ENCODE results near the gene TRMU.

DNA sequence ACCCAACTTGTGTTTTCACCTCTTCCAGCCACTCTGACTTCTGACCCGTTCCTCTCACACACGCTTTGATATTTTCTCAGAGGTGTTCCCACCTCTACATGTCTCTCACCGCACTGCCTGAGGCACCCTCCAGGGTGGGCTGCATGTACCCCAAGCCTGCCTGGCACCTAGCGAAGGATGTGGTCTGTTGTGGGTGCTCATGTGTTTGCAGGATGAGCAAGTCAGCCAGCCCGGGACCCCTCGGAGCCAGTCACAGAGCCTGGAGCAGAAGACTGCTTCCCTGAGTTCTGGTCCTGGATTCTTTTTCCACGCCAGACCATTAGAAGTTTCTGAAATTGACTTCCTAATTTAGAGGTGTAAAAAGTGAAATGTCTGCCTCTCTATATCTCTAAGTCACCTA lies 35.0 kb upstream of the TRMU start:
- TF ChIP-seq, protein P1, sequence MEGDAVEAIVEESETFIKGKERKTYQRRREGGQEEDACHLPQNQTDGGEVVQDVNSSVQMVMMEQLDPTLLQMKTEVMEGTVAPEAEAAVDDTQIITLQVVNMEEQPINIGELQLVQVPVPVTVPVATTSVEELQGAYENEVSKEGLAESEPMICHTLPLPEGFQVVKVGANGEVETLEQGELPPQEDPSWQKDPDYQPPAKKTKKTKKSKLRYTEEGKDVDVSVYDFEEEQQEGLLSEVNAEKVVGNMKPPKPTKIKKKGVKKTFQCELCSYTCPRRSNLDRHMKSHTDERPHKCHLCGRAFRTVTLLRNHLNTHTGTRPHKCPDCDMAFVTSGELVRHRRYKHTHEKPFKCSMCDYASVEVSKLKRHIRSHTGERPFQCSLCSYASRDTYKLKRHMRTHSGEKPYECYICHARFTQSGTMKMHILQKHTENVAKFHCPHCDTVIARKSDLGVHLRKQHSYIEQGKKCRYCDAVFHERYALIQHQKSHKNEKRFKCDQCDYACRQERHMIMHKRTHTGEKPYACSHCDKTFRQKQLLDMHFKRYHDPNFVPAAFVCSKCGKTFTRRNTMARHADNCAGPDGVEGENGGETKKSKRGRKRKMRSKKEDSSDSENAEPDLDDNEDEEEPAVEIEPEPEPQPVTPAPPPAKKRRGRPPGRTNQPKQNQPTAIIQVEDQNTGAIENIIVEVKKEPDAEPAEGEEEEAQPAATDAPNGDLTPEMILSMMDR (IDR thresholded peaks at IDR 0.05), result no peak
- no peak for TF ChIP-seq POLR2A (IDR thresholded peaks at IDR 0.05)
